Activated T-cell treated with anti-CD3 and anti-CD28 coated beads, Interleukin-2, amount 50 U/mL, for 4 hours (primary cell): ENCODE results near the gene WDR36. TPM values are rescaled to one million over a fixed set of nuclear protein-coding genes. Genes with fewer than 3 reads are reported as not detected.
A peak's percentile ranks its signal among the peaks of the same experiment; 100 is the strongest.
"Not testable (repeated sequence)": the region's sequence is repeated elsewhere in the genome, so short reads cannot be mapped to it uniquely, and the experiment has no call there.

Experiments used
- ATAC-seq, 2 donors: fragments of 200-7000 bp; cut with Tn5 transposase; one replicate each; pipeline ENCODE4 v1.10.0; 2021
- DNase-seq: peaks from one replicate; pipeline ENCODE4 v3.0.0-alpha.2; 2020
- H3K27me3 Mint-ChIP-seq: one replicate; pipeline ENCODE4 v1.8.0; 2021; ENCODE audit warnings: low read depth, mixed read lengths
- H3K36me3 Mint-ChIP-seq: one replicate; pipeline ENCODE4 v1.8.0; 2022; ENCODE audit warnings: mixed read lengths; ENCODE audit not compliant: insufficient read depth
- H3K4me1 Mint-ChIP-seq: one replicate; pipeline ENCODE4 v1.8.0; 2021; ENCODE audit warnings: low read depth, mixed read lengths
- H3K4me3 Mint-ChIP-seq: one replicate; pipeline ENCODE4 v1.8.0; 2021; ENCODE audit warnings: mild to moderate bottlenecking, moderate library complexity, mixed read lengths
- H3K9me3 Mint-ChIP-seq: one replicate; pipeline ENCODE4 v1.8.0; 2021; ENCODE audit warnings: mixed read lengths
- total RNA-seq, 3 donors: library from RNA; stranded (reverse); gene quantifications; one replicate each; pipeline ENCODE4 v1.2.1, GENCODE V29; 2021

WDR36 gene
- total RNA-seq, 3 donors from 2014 or later = 90.0 to 98.2 (median 92.1) TPM

DNA sequence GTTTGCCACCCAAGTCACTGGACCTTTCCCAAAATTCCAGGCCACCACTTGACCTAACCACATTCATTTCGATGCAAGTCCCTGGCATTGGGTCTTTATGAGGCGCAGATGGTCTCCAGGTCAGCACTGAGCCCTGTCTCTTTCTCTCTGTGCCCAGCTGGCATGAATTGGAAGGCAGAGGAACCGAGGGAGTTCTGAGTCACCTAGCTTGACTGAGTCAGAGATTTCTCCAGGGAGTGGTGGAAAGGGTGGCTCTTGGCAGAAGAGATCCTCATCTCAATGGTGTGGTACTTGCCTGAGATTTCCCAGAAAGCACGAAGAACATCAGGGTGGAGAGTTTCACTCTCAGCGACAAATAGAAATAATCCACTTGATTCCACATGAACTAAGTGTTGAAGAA lies 43.8 kb downstream of the WDR36 start:
- no peak for ATAC-seq
- no peak overlapping the region for H3K4me3 Mint-ChIP-seq
- no peaks in the 10 kb centered on the region for H3K27me3 Mint-ChIP-seq
- H3K36me3 Mint-ChIP-seq = no peaks in the 10 kb centered on the region
- H3K4me1 Mint-ChIP-seq = peaks cover 4% of the 10 kb centered on the region
- no peaks in the 10 kb centered on the region for H3K9me3 Mint-ChIP-seq
- no peak for DNase-seq

DNA sequence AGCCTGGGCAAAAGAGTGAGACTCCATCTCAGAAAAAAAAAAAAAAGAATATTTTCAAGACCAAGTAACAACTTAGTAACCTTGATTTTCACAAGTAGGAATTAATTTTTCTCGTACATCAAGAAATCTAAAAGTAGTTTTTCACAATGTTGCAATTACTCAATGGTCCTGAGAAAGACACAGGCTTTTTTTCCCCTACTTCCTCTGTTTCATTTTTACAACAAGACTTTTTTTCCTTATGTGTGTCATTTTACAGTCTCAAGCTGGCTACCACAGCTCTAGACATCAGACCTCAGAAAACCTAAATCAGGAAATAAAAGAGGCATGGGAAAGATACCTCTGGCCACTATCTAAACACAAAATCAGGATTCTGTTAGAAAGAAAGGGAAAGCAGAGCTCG lies 45.9 kb downstream of the WDR36 start:
- ATAC-seq (no peak), DNase-seq (no peak)
- H3K9me3 Mint-ChIP-seq = no peaks in the 10 kb centered on the region
- no peaks in the 10 kb centered on the region for H3K36me3 Mint-ChIP-seq
- no peak overlapping the region for H3K4me3 Mint-ChIP-seq
- no peaks in the 10 kb centered on the region for H3K4me1 Mint-ChIP-seq
- no peaks in the 10 kb centered on the region for H3K27me3 Mint-ChIP-seq

DNA sequence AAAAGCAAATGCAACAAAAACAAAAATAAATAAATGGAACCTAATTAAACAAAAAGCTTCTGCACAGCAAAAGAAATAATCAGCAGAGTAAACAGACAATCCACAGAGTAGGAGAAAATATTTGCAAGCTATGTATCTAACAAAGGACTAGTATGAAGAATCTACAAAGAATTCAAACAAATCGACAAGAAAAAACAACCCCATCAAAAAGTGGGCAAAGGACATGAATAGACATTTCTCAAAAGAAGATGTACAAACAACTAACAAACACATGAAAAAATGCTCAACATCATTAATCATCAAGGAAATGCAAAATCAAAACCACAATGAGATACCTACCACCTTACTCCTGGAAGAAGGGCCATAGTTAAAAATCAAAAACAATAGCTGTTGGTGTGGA lies 49.3 kb downstream of the WDR36 start:
- DNase-seq, H3K27me3 Mint-ChIP-seq, H3K4me1 Mint-ChIP-seq, ATAC-seq, H3K4me3 Mint-ChIP-seq, H3K9me3 Mint-ChIP-seq, H3K36me3 Mint-ChIP-seq: not testable (repeated sequence)

DNA sequence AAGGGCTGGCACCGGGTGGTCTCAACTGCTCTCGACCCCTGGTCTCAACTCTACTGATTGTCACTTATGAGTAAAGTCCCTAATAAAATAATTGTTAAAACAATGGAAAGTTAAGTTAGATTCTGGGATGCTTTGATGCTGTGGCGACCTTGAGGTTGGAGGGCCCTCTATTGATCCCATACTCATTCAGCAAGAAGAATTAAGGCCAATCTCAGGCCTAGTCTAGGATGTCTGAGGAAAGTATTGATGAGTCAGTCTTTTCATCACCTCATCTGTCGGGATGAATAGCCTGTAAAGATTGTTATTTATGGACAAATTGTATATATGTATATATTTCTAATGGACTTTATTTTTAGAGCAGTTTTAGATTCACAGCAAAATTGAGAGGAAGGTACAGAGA lies 50.8 kb downstream of the WDR36 start:
- Mint-ChIP-seq H3K27me3 (no peaks in the 10 kb centered on the region), H3K36me3 (no peaks in the 10 kb centered on the region), H3K9me3 (no peaks in the 10 kb centered on the region), H3K4me3 (no peak overlapping the region), H3K4me1 (peaks cover 2% of the 10 kb centered on the region)
- DNase-seq (no peak), ATAC-seq (no peak)

- Mint-ChIP-seq H3K4me3 (no peak overlapping the region), H3K36me3 (no peaks in the 10 kb centered on the region)
- no peak for ATAC-seq
Observed at GRCh38 chr5:111143910-111144309, 51.8 kb downstream of the WDR36 start.

GRCh38 chr5:111144352-111144930 lies 52.3 kb downstream of the WDR36 start:
- ATAC-seq = peak; percentile 48 to 50
- H3K4me3 Mint-ChIP-seq = no peak overlapping the region
- H3K27me3 Mint-ChIP-seq = peaks cover 3% of the 10 kb centered on the region
- no peaks in the 10 kb centered on the region for H3K36me3 Mint-ChIP-seq
- no peak for DNase-seq
- peaks cover 2% of the 10 kb centered on the region for H3K4me1 Mint-ChIP-seq
- no peaks in the 10 kb centered on the region for H3K9me3 Mint-ChIP-seq

More at GRCh38 chr5:111143910-111144309, 51.8 kb downstream of the WDR36 start:
- no peak for DNase-seq
- Mint-ChIP-seq H3K27me3 (peaks cover 3% of the 10 kb centered on the region), H3K9me3 (no peaks in the 10 kb centered on the region), H3K4me1 (peaks cover 2% of the 10 kb centered on the region)

DNA sequence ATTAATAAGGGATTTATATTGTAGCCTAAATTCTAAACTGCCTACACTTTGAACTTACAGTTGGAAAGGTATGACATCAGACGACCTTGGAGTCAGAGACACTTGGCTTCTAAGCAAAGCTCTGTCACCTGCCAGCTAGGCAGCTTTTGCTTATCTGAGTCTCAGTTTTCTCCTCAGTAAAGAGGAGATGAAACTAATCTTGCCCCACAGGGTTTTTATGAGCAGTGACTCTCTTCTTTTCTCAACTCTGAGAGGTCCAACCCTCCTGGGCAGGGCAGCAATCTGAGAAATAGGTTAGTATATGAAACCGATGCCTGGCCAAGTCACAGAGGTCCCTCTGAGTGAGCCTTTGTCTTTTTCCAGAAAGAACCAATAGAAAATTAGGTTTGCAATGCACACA lies 53.9 kb downstream of the WDR36 start:
- Mint-ChIP-seq H3K36me3 (no peaks in the 10 kb centered on the region), H3K27me3 (peaks cover 3% of the 10 kb centered on the region), H3K4me1 (peaks cover 2% of the 10 kb centered on the region)

GRCh38 chr5:111147502-111147901 lies 55.4 kb downstream of the WDR36 start:
- Mint-ChIP-seq H3K4me1 (peaks cover 2% of the 10 kb centered on the region), H3K4me3 (no peak overlapping the region)

More for the DNA sequence above, 53.9 kb downstream of the WDR36 start:
- H3K4me3 Mint-ChIP-seq = no peak overlapping the region
- no peaks in the 10 kb centered on the region for H3K9me3 Mint-ChIP-seq
- DNase-seq = no peak
- no peak for ATAC-seq

GRCh38 chr5:111151998-111152397 lies 59.9 kb downstream of the WDR36 start:
- H3K4me3 Mint-ChIP-seq = no peak overlapping the region

More at GRCh38 chr5:111147502-111147901, 55.4 kb downstream of the WDR36 start:
- DNase-seq (no peak), ATAC-seq (no peak)
- Mint-ChIP-seq H3K27me3 (peaks cover 3% of the 10 kb centered on the region), H3K9me3 (no peaks in the 10 kb centered on the region), H3K36me3 (no peaks in the 10 kb centered on the region)

DNA sequence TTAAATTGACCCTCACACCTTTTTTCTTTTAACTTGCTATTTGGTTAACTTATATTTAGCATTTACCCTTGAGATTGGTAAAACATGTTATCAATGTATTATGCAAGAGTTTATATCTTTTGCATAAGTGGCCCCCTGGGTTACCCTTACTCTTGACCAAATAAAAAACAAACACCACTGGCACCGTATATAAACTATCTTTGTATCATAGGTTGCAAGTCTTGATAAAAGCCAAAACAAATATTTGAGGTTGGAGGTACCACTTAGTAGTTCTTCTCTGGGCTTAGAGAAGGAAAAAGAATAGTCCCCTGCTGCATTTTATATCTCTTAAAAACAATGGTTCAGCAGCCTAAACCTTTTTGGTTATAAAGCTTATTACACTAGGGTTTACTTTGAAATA lies 61.3 kb downstream of the WDR36 start:
- H3K9me3 Mint-ChIP-seq = no peaks in the 10 kb centered on the region
- H3K4me1 Mint-ChIP-seq = no peaks in the 10 kb centered on the region
- no peaks in the 10 kb centered on the region for H3K36me3 Mint-ChIP-seq
- DNase-seq (no peak), ATAC-seq (no peak)
- H3K4me3 Mint-ChIP-seq = no peak overlapping the region
- peaks cover 4% of the 10 kb centered on the region for H3K27me3 Mint-ChIP-seq

More at GRCh38 chr5:111151998-111152397, 59.9 kb downstream of the WDR36 start:
- no peaks in the 10 kb centered on the region for H3K4me1 Mint-ChIP-seq
- H3K9me3 Mint-ChIP-seq = no peaks in the 10 kb centered on the region
- no peak for ATAC-seq
- H3K27me3 Mint-ChIP-seq = peaks cover 6% of the 10 kb centered on the region
- DNase-seq = no peak
- no peaks in the 10 kb centered on the region for H3K36me3 Mint-ChIP-seq

DNA sequence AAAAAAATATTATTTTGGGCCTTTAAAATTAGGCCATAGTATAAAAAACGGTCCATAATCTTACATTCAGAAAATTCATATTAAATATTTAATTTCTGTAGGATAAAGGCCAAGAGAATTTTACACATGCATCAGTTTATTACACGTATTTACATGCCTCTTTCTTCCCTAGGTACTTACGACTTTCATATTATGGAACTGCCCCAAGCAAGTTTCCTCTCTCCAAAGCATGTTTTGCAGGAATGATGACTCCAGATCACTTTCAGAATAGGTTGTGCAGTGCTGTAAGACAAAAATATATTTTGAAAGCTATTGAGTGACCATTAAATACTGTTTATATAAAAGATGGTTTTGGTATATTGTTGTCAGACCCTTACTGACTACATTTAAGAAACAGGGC lies 61.8 kb downstream of the WDR36 start:
- DNase-seq = no peak
- Mint-ChIP-seq H3K9me3 (no peaks in the 10 kb centered on the region), H3K4me1 (no peaks in the 10 kb centered on the region), H3K36me3 (no peaks in the 10 kb centered on the region), H3K27me3 (peaks cover 4% of the 10 kb centered on the region), H3K4me3 (no peak overlapping the region)
- no peak for ATAC-seq

DNA sequence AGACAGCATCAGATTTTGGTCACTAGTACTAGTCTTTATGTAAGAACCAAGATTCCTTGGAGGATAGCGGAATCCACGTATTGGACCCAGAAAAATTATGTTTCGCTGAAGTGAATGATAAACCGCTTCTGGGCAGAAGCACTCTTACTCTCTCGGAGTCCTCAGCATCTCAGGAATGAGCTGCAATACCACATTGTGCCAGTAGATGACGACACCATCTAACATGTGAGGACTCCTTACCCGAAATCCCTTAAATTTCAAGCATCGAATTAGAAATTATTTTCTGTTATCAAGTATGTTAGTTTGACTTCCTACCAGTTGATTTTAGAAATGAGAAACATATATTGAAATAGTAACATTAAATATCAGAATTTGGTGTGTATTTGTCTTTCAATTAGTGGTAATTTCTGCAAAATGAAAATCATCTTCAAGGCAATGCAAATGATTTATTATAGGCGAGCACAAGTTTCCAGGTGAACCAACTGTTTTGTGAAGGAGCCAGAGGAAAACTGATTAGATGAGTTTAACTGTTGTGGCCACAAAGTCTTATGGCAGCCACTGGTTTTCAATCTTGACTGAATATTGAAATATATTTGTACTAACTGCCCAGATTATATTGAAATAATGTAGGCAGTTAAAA lies 66.1 kb downstream of the WDR36 start:
- no peaks in the 10 kb centered on the region for H3K9me3 Mint-ChIP-seq
- peaks cover 4% of the 10 kb centered on the region for H3K27me3 Mint-ChIP-seq
- peak; percentile 57 to 73 for ATAC-seq
- no peaks in the 10 kb centered on the region for H3K4me1 Mint-ChIP-seq
- peak; percentile 85 for DNase-seq
- H3K36me3 Mint-ChIP-seq = no peaks in the 10 kb centered on the region
- no peak overlapping the region for H3K4me3 Mint-ChIP-seq

DNA sequence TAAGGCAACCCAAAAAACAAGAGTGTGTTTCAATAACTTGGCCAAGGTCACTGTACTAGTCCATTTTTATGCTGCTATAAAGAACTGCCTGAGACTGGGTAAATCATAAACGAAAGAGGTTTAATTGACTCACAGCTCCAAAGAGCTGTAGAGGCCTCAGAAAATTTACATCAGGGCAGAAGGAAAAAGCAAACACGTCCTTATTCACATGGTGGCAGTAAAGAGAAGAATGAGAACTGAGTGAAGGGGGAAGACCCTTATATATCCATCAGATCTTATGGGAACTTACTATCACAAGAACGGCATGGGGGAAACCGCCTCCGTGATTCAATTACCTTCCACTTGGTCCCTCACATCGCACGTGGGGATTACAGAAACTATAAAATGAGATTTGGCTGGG lies 67.7 kb downstream of the WDR36 start:
- Mint-ChIP-seq H3K4me1 (no peaks in the 10 kb centered on the region), H3K36me3 (no peaks in the 10 kb centered on the region), H3K4me3 (no peak overlapping the region), H3K9me3 (no peaks in the 10 kb centered on the region), H3K27me3 (peaks cover 4% of the 10 kb centered on the region)
- DNase-seq (no peak), ATAC-seq (peak in 1 of 2 donors; percentile 40)

DNA sequence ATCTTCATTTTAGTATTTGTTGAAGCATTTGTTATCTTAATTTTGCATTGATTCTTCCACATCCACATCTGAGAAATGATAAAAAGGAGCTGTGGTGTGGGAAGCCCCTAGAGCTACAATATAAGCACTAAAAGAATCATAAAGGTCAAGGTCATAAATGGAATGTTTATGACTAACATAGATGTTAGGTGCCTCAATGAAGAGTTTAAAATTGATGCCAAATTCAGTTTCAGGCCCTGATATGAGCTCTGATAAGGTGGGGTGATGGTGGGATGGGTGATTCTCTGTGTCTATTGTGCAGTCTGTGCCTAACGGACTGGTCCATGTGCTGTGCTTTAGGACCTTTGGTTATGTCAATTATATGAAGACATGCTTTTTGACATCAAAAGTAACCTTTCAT lies 70.9 kb downstream of the WDR36 start:
- ATAC-seq (peak in 1 of 2 donors; percentile 27), DNase-seq (no peak)
- H3K36me3 Mint-ChIP-seq = no peaks in the 10 kb centered on the region
- H3K4me3 Mint-ChIP-seq = no peak overlapping the region
- H3K4me1 Mint-ChIP-seq = no peaks in the 10 kb centered on the region
- no peaks in the 10 kb centered on the region for H3K9me3 Mint-ChIP-seq
- H3K27me3 Mint-ChIP-seq = no peaks in the 10 kb centered on the region

DNA sequence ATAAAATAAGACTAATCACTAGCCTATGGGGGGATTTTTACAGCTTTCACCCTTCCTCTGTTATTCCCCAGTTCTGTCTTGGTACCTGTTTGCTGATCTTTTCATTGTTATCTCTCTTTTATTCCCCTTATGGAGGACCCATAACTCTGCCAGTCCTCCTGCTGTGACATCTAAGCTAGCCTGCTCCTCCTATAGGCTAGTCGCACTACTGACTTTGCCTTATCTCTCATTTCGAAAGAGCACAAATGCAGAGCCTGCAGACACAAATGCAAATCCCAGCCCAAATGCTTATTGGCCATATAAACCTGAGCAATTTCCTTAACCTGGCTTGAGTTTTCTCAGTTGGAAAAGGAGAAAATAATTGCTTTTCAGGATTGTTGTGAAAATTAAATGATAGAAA lies 72.9 kb downstream of the WDR36 start:
- H3K4me3 Mint-ChIP-seq = no peak overlapping the region
- ATAC-seq = no peak
- H3K27me3 Mint-ChIP-seq = no peaks in the 10 kb centered on the region
- DNase-seq = no peak
- H3K4me1 Mint-ChIP-seq = no peaks in the 10 kb centered on the region
- no peaks in the 10 kb centered on the region for H3K36me3 Mint-ChIP-seq
- no peaks in the 10 kb centered on the region for H3K9me3 Mint-ChIP-seq
